WTC11 (cell line): Measurements from ENCODE around the gene NCCRP1. TPM values are rescaled to one million over a fixed set of nuclear protein-coding genes. Genes with fewer than 3 reads are reported as not detected.

Experiments used
- ATAC-seq: fragments of 200-7000 bp; cut with Tn5 transposase; 2 replicates; pipeline ENCODE4 v1.10.0; 2021; ENCODE audit warnings: mild to moderate bottlenecking, moderate library complexity
- CTCF ChIA-PET: fragments of 300-600 bp; sonication (Branson Sonifier 250); formaldehyde crosslinking; loops from one replicate; lab custom pipeline; 2021; ENCODE audit warnings: antibody characterized with exemption; lab: Charles Lee
- POLR2A ChIA-PET: fragments of 350-600 bp; sonication (Branson Sonifier 250); formaldehyde crosslinking; loops from one replicate; lab custom pipeline; 2021; ENCODE audit warnings: antibody characterized with exemption; lab: Charles Lee
- DNase-seq: peaks from one replicate; pipeline ENCODE4 v3.0.0; 2021; ENCODE audit warnings: low spot score
- H3K27ac Mint-ChIP-seq: 2 replicates; pipeline ENCODE4 v1.8.0; 2021; ENCODE audit warnings: mixed read lengths
- H3K27me3 Mint-ChIP-seq: 2 replicates; pipeline ENCODE4 v1.8.0; 2021; ENCODE audit warnings: low read depth, mild to moderate bottlenecking, moderate library complexity, mixed read lengths
- H3K36me3 Mint-ChIP-seq: 2 replicates; pipeline ENCODE4 v1.8.0; 2021; ENCODE audit warnings: mixed read lengths
- H3K4me1 Mint-ChIP-seq: 2 replicates; pipeline ENCODE4 v1.8.0; 2022; ENCODE audit warnings: mixed read lengths
- H3K4me3 Mint-ChIP-seq: 2 replicates; pipeline ENCODE4 v1.8.0; 2021; ENCODE audit warnings: mild to moderate bottlenecking, moderate library complexity, mixed read lengths
- H3K9me3 Mint-ChIP-seq: 2 replicates; pipeline ENCODE4 v1.8.0; 2021; ENCODE audit warnings: mixed read lengths
- CREB1 ChIP-seq: sonication (generic); formaldehyde crosslinking; IDR thresholded peaks from 2 replicates; pipeline ENCODE4 v1.8.0; 2023; ENCODE audit warnings: mild to moderate bottlenecking, missing genetic modification reagents
- ETV6 ChIP-seq: sonication (generic); formaldehyde crosslinking; IDR thresholded peaks from 2 replicates; pipeline ENCODE4 v1.8.1; 2022; ENCODE audit warnings: mild to moderate bottlenecking, missing genetic modification reagents
- GABPB1 ChIP-seq: sonication (generic); formaldehyde crosslinking; IDR thresholded peaks from 2 replicates; pipeline ENCODE4 v1.8.1; 2023; ENCODE audit warnings: mild to moderate bottlenecking, missing genetic modification reagents
- HMGA2 ChIP-seq: fragments of 250-450 bp; sonication (Bioruptor Pico); IDR thresholded peaks from 2 replicates; pipeline ENCODE4 v1.4.0; 2021; ENCODE audit warnings: mild to moderate bottlenecking, moderate library complexity
- MAX ChIP-seq: sonication (generic); formaldehyde crosslinking; IDR thresholded peaks from 2 replicates; pipeline ENCODE4 v1.8.0; 2022; ENCODE audit warnings: mild to moderate bottlenecking, missing genetic modification reagents
- MXD4 ChIP-seq: fragments of 250-450 bp; sonication (Bioruptor Pico); IDR thresholded peaks from 2 replicates; pipeline ENCODE4 v1.8.0; 2021; ENCODE audit warnings: mild to moderate bottlenecking, moderate library complexity, borderline replicate concordance
- MYBL2 ChIP-seq: sonication (generic); formaldehyde crosslinking; IDR thresholded peaks from 2 replicates; pipeline ENCODE4 v1.8.1; 2023; ENCODE audit warnings: mild to moderate bottlenecking, moderate library complexity, missing genetic modification reagents
- NFE2L1 ChIP-seq: sonication (generic); formaldehyde crosslinking; IDR thresholded peaks from 2 replicates; pipeline ENCODE4 v1.8.1; 2023; ENCODE audit warnings: missing genetic modification reagents
- SMAD3 ChIP-seq: sonication (generic); formaldehyde crosslinking; IDR thresholded peaks from 2 replicates; pipeline ENCODE4 v1.8.0; 2022; ENCODE audit warnings: missing genetic modification reagents, mild to moderate bottlenecking, borderline replicate concordance
- STAT6 ChIP-seq: sonication (generic); formaldehyde crosslinking; conservative IDR thresholded peaks from 2 replicates; pipeline ENCODE4 v1.8.1; 2023; ENCODE audit warnings: mild to moderate bottlenecking, low read depth, missing genetic modification reagents, moderate library complexity
- ZNF121 ChIP-seq: sonication (generic); formaldehyde crosslinking; IDR thresholded peaks from 2 replicates; pipeline ENCODE4 v1.8.0; 2023; ENCODE audit warnings: missing genetic modification reagents
- ZNF232 ChIP-seq: sonication (generic); formaldehyde crosslinking; IDR thresholded peaks from 2 replicates; pipeline ENCODE4 v1.8.0; 2022; ENCODE audit warnings: mild to moderate bottlenecking, missing genetic modification reagents
- ZNF263 ChIP-seq: sonication (generic); formaldehyde crosslinking; IDR thresholded peaks from 2 replicates; pipeline ENCODE4 v1.8.1; 2022; ENCODE audit warnings: low read depth, mild to moderate bottlenecking, moderate library complexity, missing genetic modification reagents
- total RNA-seq: library from RNA; stranded (reverse); gene quantifications from 3 replicates; pipeline ENCODE4 v1.2.3, GENCODE V29; 2021
- TF ChIP-seq, protein P1 (sequence below): fragments of 250-450 bp; sonication (Bioruptor Pico); IDR thresholded peaks from 2 replicates; pipeline ENCODE4 v1.9.0; 2021; ENCODE audit warnings: mild to moderate bottlenecking, borderline replicate concordance
- TF ChIP-seq, protein P2 (sequence below): sonication (generic); formaldehyde crosslinking; IDR thresholded peaks from 2 replicates; pipeline ENCODE4 v1.8.1; 2023; ENCODE audit warnings: mild to moderate bottlenecking, missing genetic modification reagents, borderline replicate concordance
- TF ChIP-seq, protein P3 (sequence below): sonication (generic); formaldehyde crosslinking; IDR thresholded peaks from 2 replicates; pipeline ENCODE4 v1.8.1; 2023; ENCODE audit warnings: mild to moderate bottlenecking, missing genetic modification reagents, moderate library complexity

The NCCRP1 gene
- total RNA-seq, 1 experiment from 2014 or later = 2.0 TPM

- TF ChIP-seq CREB1 (CRISPR knock-in tag) (no peak), ZNF121 (CRISPR knock-in tag) (no peak), ZNF263 (CRISPR knock-in tag) (no peak), STAT6 (CRISPR knock-in tag) (no peak), ZNF232 (no peak), MYBL2 (CRISPR knock-in tag) (no peak), NFE2L1 (CRISPR knock-in tag) (no peak), MXD4 (CRISPR knock-in tag) (no peak), HMGA2 (no peak), MAX (CRISPR knock-in tag) (no peak)
- TF ChIP-seq, protein P1, sequence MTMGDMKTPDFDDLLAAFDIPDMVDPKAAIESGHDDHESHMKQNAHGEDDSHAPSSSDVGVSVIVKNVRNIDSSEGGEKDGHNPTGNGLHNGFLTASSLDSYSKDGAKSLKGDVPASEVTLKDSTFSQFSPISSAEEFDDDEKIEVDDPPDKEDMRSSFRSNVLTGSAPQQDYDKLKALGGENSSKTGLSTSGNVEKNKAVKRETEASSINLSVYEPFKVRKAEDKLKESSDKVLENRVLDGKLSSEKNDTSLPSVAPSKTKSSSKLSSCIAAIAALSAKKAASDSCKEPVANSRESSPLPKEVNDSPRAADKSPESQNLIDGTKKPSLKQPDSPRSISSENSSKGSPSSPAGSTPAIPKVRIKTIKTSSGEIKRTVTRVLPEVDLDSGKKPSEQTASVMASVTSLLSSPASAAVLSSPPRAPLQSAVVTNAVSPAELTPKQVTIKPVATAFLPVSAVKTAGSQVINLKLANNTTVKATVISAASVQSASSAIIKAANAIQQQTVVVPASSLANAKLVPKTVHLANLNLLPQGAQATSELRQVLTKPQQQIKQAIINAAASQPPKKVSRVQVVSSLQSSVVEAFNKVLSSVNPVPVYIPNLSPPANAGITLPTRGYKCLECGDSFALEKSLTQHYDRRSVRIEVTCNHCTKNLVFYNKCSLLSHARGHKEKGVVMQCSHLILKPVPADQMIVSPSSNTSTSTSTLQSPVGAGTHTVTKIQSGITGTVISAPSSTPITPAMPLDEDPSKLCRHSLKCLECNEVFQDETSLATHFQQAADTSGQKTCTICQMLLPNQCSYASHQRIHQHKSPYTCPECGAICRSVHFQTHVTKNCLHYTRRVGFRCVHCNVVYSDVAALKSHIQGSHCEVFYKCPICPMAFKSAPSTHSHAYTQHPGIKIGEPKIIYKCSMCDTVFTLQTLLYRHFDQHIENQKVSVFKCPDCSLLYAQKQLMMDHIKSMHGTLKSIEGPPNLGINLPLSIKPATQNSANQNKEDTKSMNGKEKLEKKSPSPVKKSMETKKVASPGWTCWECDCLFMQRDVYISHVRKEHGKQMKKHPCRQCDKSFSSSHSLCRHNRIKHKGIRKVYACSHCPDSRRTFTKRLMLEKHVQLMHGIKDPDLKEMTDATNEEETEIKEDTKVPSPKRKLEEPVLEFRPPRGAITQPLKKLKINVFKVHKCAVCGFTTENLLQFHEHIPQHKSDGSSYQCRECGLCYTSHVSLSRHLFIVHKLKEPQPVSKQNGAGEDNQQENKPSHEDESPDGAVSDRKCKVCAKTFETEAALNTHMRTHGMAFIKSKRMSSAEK (CRISPR knock-in tag) = no peak
- TF ChIP-seq, protein P2, sequence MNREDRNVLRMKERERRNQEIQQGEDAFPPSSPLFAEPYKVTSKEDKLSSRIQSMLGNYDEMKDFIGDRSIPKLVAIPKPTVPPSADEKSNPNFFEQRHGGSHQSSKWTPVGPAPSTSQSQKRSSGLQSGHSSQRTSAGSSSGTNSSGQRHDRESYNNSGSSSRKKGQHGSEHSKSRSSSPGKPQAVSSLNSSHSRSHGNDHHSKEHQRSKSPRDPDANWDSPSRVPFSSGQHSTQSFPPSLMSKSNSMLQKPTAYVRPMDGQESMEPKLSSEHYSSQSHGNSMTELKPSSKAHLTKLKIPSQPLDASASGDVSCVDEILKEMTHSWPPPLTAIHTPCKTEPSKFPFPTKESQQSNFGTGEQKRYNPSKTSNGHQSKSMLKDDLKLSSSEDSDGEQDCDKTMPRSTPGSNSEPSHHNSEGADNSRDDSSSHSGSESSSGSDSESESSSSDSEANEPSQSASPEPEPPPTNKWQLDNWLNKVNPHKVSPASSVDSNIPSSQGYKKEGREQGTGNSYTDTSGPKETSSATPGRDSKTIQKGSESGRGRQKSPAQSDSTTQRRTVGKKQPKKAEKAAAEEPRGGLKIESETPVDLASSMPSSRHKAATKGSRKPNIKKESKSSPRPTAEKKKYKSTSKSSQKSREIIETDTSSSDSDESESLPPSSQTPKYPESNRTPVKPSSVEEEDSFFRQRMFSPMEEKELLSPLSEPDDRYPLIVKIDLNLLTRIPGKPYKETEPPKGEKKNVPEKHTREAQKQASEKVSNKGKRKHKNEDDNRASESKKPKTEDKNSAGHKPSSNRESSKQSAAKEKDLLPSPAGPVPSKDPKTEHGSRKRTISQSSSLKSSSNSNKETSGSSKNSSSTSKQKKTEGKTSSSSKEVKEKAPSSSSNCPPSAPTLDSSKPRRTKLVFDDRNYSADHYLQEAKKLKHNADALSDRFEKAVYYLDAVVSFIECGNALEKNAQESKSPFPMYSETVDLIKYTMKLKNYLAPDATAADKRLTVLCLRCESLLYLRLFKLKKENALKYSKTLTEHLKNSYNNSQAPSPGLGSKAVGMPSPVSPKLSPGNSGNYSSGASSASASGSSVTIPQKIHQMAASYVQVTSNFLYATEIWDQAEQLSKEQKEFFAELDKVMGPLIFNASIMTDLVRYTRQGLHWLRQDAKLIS = no peak
- no peaks in the 10 kb centered on the region; the same call in 1 of the 2 replicates for H3K4me1 Mint-ChIP-seq
- no peak within 1 kb of the TSS for H3K27ac Mint-ChIP-seq
- peaks cover 51% of the 10 kb centered on the region for H3K27me3 Mint-ChIP-seq
- ATAC-seq = peak; percentile 31; the same call in 1 of the 2 replicates
- H3K36me3 Mint-ChIP-seq = no peaks in the 10 kb centered on the region
- H3K4me3 Mint-ChIP-seq = peak within 1 kb of the TSS; percentile 29; the same call in 1 of the 2 replicates
- H3K9me3 Mint-ChIP-seq = no peaks in the 10 kb centered on the region
- DNase-seq = no peak
- ChIA-PET CTCF (interaction anchor here (1.0 to 3.1 kb wide), 7 partner anchors 9 to 199 kb away, joined by 3 to 12 read pairs (median 4); partner anchors contain the start of gene GMFG), POLR2A (interaction anchor here (0.6 kb wide), 1 partner anchor 80 kb away, joined by 10 read pairs; no protein-coding TSS in a partner anchor)
Observed at GRCh38 chr19:39203372-39204341, 6.9 kb downstream of the NCCRP1 start, which contains the start of gene SYCN. SYCN (minus strand) TSS chr19:39204263; CDS start chr19:39204254, 9 bp downstream.

DNA sequence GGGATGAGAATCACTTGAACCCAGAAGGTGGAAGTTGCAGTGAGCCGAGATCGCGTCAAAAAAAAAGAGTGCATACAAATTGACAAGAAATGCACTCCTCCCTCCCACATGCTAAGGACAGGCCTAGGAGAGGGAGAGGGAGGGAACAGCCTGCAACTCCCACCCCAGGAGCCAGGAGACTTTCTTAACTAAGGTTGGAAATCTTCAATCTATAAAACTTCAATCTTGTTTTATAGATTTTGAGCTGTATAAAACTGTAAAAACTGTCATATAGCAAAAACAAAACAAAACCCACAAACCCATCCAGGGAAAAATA, 8.6 kb downstream of the NCCRP1 start:
- H3K4me3 Mint-ChIP-seq = no peak overlapping the region
- TF ChIP-seq ETV6 (CRISPR knock-in tag) = no peak
- TF ChIP-seq, protein P3, sequence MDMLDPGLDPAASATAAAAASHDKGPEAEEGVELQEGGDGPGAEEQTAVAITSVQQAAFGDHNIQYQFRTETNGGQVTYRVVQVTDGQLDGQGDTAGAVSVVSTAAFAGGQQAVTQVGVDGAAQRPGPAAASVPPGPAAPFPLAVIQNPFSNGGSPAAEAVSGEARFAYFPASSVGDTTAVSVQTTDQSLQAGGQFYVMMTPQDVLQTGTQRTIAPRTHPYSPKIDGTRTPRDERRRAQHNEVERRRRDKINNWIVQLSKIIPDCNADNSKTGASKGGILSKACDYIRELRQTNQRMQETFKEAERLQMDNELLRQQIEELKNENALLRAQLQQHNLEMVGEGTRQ (CRISPR knock-in tag) = no peak
- TF ChIP-seq STAT6 (CRISPR knock-in tag) = no peak
- no peak for TF ChIP-seq SMAD3
- no peak for TF ChIP-seq GABPB1

More for the DNA sequence above, 8.6 kb downstream of the NCCRP1 start:
- H3K27ac Mint-ChIP-seq = no peak overlapping the region
- peaks cover 46% of the 10 kb centered on the region for H3K27me3 Mint-ChIP-seq
- POLR2A ChIA-PET = no interaction called here
- H3K4me1 Mint-ChIP-seq = no peaks in the 10 kb centered on the region; the same call in 1 of the 2 replicates
- no peak for ATAC-seq
- CTCF ChIA-PET = interaction anchor here (1.7 to 3.1 kb wide), 2 partner anchors 122 to 130 kb away, joined by 4 to 12 read pairs; partner anchors contain the start of gene GMFG
- DNase-seq = no peak
- H3K36me3 Mint-ChIP-seq = no peaks in the 10 kb centered on the region
- H3K9me3 Mint-ChIP-seq = no peaks in the 10 kb centered on the region
